T-helper 1 cell treated with Interleukin-12 subunit alpha and Interleukin-12 subunit beta and Interleukin-4 antibody, amounts not matched to agents 30 ng/mL and 1 ng/mL, for 36 hours (primary cell): Measurements from ENCODE around the gene CDH13. TPM values are rescaled to one million over a fixed set of nuclear protein-coding genes. Genes with fewer than 3 reads are reported as not detected.

Source experiments
- intact Hi-C: fragments of 100-400 bp; cut with micrococcal nuclease; formaldehyde crosslinking; loops from one replicate; pipeline ENCODE4 v1.15.1; 2024
- total RNA-seq: library from RNA; stranded (reverse); gene quantifications from 2 replicates; pipeline ENCODE4 v1.2.3, GENCODE V29; 2022

The CDH13 gene
- total RNA-seq, 1 donor from 2014 or later, result not detected

DNA sequence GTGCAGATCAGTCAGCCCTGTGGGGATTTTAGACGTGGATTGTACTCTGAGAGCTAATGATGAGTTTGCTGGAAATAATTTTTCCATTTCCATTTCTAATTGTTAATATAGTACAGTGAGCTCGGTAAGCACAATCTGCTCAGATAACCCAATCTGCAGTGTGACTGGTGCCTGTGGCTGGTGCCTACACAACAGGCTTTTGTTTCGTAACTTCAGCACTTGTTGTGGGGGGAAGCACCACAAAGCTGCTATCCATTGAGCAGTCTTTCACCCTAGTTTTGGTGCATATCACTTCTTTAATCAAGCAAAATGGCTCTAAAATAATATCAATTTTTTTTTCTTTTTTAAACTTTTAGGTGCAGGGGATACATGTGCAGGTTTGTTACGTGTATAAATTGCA is 646.1 kb downstream of the CDH13 start:
- intact Hi-C loops, result no loop called here

GRCh38 chr16:83273504-83274173 is 646.9 kb downstream of the CDH13 start:
- intact Hi-C loops, result no loop called here

GRCh38 chr16:83279251-83279650 is 652.5 kb downstream of the CDH13 start:
- intact Hi-C loops, result no loop called here

- intact Hi-C loops, result no loop called here
These were observed 659.2 kb downstream of the CDH13 start for GRCh38 chr16:83285921-83286320.

DNA sequence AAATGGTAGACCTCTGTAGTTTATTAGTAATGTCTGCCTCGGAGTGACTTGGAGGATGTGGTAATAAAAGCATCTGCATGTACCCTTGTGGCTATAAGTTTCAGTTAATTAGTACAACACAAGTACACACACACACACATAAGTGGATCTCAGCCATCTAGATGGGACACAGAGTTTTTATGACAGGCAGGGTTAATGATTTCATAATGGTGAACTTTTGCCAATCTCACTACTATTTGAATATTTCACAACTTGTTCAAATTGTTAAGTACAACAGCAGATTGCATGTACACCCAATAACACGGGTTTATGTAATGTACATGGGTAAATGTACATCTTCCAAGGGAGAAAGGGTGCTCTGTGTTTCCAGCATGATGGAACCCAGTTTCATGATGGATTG is 669.7 kb downstream of the CDH13 start:
- intact Hi-C loops, result no loop called here

GRCh38 chr16:83298541-83298940 is 671.8 kb downstream of the CDH13 start:
- intact Hi-C loops, result no loop called here

DNA sequence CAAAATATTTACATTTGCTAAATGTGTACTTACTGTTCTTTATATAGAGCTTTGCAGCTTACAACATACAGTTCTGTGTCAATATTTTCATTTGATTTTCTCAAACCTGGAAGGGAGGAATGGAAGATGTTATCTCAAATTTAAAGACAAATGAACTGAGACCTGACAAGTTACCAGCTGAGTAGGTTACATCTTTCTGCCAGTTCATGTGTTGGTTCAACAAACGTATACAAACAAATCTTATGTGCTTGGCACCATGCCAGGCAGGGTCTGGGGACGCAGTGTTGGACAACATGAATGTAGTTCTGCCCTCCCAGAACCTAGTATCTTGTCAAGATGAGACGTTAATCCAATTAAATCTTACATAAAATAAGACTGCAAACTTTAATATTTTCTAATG is 673.6 kb downstream of the CDH13 start:
- intact Hi-C loops, result no loop called here

- intact Hi-C loops, result no loop called here
These were observed 675.2 kb downstream of the CDH13 start for GRCh38 chr16:83301971-83302370.

DNA sequence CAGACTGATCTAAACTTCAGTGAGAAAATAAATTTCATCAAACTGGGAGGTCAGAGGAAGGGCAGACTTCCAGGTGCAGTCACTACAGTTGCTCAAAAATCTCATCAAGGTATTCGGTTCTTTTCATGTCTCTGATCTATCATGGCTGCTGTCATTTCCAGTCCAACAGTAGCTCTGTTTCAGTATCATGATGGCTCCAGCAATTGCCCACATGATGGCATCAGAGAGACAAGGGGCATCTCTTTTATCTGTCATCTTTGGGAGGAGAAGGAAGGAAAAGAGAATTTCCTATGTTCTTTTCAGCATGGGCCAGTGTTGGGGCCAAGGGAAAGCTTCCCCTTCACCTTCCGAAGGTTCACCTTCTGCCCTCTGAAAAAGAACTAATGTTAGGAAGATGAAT is 676.1 kb downstream of the CDH13 start:
- intact Hi-C loops, result no loop called here

GRCh38 chr16:83305092-83305491 is 678.3 kb downstream of the CDH13 start:
- intact Hi-C loops, result no loop called here

GRCh38 chr16:83306961-83307593 is 680.3 kb downstream of the CDH13 start:
- intact Hi-C loops, result no loop called here

GRCh38 chr16:83307594-83307992 is 680.8 kb downstream of the CDH13 start:
- intact Hi-C loops, result no loop called here

- intact Hi-C loops, result no loop called here
These were observed 681.6 kb downstream of the CDH13 start for GRCh38 chr16:83308414-83308813.

GRCh38 chr16:83310816-83311215 is 684.0 kb downstream of the CDH13 start:
- intact Hi-C loops, result no loop called here

DNA sequence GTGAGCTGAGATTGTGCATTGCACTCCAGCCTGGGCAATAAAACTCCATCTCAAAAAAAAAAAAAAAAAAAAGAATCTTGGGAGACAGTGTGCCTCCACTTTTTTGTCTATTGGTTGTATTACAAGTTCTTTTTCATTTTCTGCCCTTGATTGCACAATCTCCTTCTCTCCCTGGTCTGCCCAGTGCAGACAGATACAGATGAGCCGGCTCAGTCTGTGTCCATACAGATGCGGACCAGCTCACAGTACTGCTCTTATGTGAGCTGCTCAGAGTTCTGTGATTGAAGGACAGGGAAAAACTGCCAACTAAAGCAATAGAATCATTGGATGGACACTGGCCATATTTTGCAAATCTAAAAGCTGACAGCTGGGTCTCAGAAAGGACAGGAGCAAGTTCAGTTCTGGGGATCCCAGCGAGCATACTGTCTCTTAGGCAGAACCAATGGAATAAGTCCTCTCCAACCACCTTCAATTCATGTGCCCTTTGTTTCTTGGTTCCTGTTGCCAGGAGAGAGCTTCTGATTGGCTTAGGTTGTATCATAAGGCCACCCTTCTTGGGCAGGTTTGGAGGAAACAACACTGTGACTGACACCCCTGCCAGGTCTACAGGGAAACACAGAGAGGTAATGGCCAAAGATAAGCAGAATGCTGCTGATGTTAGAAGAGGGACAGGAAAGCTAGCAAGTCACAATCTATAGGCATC is 685.4 kb downstream of the CDH13 start:
- intact Hi-C loops, result no loop called here

DNA sequence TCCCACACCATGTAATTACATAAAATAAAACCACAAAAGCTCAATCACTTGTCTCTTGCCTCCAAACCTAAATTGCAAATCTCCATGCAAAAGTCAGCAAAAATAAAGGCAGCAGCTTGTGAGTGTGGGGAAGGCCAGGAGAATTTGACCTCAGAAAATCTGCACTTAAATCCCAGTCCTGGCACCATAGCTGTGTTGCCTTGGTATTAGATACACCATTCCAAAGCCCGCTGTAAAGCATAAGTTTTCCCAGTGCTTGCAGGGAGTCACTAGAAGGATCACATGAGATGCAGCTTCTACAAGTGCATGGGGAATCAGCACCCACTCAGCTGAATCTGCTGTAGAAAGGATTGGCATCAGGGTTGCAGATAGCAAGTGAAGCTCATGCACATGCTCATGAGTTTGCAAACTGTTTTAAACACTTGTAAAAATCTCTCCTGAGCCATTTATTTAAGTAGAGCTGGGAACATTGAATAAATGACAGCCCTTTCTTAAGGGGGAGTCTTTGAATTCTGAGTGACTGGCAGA is 686.0 kb downstream of the CDH13 start:
- intact Hi-C loops, result no loop called here

GRCh38 chr16:83315271-83315670 is 688.5 kb downstream of the CDH13 start:
- intact Hi-C loops, result no loop called here

DNA sequence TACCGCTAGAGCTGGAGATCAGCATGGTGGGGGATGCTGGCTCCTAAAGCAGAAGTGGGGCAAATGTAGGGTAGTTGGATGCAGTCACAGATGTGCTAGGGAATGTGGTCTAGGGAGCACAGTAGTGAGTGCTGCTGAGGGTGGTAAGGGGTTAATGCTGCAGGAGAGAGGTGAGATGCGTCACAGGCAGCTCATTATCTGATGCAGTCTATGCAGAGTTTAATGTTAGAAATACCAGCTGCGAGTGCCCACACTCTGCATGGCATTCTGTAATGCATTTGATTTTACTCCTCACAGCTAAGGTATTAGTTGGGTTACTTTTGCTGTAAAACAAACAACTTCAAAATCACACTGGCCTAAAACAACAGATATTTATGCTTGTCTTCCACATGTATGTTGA is 689.7 kb downstream of the CDH13 start:
- intact Hi-C loops, result no loop called here

- intact Hi-C loops, result no loop called here
These were observed 691.6 kb downstream of the CDH13 start for GRCh38 chr16:83318390-83318789.

DNA sequence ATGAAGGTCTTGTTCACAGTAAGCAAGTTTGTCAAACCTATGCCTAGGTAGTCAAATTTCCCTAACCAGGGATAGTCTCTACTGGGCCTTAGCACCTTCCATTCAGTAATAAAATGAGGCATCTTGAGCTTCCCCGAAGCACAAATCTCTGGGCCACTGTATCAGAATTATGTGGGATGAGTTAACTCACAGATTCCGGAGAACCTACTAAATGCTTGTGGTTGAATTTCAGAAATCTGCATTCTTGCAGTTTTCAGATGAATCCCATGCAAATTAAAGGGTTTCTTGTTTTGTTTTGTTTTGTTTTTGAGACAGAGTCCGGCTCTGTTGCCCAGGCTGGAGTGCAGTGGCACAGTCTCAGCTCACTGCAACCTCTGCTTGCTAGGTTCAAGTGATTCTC is 702.2 kb downstream of the CDH13 start:
- intact Hi-C loops, result no loop called here

- intact Hi-C loops, result no loop called here
These were observed 702.7 kb downstream of the CDH13 start for GRCh38 chr16:83329441-83329840.

DNA sequence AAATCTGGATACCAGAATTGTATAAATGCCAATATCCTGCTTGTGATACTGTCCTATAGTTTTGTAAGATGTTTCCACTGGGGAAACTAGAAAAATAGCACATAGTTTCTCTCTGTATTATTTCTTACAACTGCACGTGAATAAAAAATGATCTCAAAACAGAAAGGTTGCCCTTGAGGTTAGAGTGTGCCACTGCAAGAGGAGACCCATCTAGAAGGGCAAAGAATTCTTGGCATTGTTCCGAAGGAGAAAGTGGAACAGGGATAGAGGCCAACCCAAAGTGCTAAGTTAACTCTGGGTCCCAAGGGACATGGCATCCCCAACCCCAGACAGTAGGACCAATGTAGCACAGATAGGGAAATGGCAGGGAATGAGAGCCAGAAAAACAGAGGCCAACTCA is 703.5 kb downstream of the CDH13 start:
- intact Hi-C loops, result no loop called here
